ENCODE measurements around the gene NOTCH1. TPM values are rescaled to one million over a fixed set of nuclear protein-coding genes. Genes with fewer than 3 reads are reported as not detected.

Gene NOTCH1
- total RNA-seq, 1 donor from 2014 or later: 70.2 TPM

DNA sequence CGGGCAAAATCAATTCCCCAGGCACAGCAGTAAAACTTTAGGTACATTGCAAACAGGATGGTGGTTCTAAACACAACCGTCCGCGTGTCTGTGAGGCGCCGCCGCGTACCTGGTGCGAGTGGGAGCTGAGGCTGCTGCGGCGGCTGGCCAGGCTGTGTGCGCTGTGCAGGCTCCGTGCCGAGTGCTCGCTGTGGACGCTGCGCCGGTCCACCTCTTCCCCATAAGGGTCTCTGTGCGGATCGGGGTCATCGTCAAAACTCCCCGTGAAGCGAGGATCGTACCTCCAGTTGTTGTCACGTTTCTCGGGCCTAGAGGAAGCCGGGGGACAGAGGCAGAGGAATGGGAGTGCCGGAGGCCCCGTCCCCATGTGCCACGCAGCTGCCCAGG, 79.7 kb downstream of the NOTCH1 start:
- DNase-seq (ENCODE audit: low read depth in 2 of 2): no peak

DNA sequence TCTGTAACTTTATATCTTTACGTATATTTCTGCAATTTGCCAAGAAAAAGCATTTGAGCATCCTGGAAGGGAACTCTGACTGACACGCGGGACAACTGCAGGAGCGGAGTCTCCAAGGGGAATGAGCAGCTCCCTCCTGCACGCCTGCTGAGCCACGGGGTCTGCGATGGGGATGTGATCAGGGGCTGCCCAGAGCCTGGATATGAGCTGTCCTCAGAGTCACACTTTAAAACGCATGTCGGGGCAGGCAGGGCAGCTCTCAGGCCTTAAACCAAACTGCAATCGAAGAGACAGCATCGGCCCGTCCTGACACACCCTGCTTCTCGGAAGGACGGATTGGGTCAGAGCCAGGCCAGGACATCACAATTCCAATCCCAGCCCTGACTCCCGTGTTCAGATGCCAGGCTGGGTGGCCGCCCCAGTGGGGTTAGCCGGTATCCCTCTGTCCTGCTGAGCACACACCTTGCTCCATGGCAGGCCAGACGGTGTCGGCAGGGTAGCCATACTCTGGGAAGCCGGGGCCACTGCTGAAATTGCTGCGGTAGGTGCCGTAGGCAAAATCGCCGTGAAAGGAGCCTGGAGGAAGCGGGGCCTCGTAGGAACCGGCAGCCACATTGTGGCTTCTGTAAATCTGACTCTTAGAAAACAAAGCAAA, 80.2 kb downstream of the NOTCH1 start:
- no peak for DNase-seq (ENCODE audit: low read depth in 2 of 2)

DNA sequence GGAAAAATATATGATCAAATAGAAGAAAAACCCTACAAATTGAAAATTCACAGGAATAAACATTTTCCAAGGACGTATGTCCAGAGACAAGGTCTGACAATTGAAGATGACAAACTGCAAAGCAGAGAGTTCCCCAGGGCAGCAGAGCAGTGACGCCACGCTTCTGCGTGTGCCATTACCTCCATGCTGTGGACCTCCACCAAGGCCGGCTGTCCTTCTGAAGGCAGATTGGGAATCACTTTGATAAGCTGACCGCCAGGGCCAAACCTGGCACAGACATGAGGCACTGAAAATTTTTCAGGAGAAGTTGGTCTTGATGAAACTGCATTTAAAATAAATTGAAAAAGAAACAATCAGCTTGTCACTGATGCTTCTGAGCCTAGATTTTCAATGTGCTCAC, 81.6 kb downstream of the NOTCH1 start:
- no peak for DNase-seq (ENCODE audit: low read depth in 2 of 2)

DNA sequence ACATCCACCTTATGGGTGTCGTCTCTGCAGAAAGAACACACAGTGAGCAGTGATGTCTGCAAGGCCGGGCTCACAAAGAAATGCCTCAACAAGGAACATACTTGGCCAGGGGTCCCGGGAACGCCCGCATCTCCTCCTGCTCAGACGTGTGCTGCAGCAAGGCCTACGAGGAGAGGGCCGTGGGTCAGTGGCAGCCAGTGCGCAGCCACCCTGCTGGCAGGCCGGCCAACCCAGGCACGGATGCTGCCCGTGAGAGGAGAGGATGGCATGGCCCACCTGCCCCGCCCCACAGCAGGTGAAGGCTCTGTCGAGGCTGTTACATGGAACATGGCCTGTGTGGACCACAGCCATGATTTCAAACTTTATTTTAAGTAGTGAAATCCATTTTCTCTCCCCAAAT, 82.3 kb downstream of the NOTCH1 start:
- no peak for DNase-seq (ENCODE audit: low read depth in 2 of 2)

DNA sequence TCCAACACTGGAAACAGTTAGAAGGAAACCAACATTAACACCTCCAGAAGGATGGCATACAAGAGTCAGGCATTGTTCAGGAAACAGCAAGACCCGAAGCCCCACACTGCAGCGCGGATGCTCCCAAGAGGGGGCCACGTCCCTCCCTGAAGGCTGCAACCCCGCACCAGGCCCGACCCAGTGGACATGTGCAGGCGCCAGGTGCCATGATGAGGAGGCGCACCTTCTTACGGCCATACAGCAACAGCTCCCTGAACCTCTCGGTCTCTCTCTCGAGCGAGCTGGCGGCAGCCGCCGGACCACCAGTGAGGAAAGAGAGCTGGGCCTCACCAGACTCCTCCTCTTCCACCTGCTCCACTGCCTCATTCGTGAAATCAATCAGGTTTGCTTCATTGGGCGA, 83.2 kb downstream of the NOTCH1 start:
- no peak for DNase-seq (ENCODE audit: low read depth in 2 of 2)

DNA sequence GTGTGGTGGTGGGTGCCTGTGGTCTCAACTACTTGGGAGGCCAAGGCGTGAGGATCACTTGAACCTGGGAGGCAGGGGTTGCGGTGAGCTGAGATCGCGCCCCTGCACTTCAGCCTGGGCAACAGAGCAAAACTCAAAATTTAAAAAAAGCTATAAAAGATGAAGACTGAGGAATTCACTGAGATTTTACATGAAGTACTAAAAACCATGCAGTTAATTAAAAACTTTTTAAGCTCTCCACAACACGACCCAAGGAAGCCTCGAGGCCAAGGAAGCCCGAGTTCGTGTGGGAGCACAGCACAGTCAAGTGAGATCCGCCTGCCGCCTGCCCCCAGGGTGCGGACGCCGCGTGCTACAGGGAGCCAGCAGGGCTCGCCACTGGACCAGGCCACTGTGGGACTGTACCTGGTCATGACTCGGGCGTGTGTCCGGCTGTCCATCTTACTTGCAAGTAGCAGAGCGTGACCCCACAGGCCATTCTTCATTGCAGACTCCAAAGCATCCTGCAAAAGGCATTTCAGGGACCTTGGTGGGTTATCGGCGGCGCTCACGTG, 85.0 kb downstream of the NOTCH1 start:
- no peak for DNase-seq (ENCODE audit: low read depth in 2 of 2)

DNA sequence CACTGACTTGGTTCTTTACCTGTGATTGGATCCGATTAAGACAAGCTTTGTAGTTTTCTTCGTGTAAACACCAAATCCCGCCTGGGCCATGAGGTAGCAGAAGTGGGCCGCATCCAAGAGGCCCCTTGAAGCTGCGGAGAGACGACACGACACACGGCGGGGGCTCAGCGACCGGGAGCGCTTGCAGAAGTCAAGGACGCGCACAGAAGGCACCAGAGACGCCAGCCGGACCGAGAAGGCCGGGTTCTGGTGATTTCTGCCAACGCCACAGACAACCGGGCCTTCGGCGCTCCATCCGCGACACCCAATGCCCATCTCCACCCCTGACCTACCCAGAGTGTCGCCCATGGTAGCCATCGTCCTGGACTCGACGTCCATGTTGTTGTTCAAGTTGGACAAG, 86.4 kb downstream of the NOTCH1 start:
- DNase-seq (ENCODE audit: low read depth in 2 of 2): no peak

DNA sequence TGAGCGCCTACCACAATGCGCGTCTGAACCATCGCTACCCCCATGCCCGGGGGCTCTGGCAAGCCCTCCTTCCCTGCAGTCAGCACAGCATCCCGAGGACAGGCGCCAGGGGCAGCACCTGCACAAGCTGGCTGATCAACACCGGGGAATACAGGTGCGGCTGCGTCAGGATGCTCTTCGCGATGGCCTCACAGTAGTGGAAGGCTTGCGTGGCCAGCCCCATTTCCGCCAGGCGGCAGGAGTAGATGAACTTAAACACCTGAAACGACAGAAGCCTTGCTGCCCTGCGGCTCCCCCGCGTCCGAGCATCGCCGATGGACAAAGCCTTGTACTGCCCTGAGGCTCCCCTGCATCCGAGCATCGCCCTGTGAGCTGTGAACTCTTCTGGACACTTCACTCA, 88.5 kb downstream of the NOTCH1 start:
- no peak for DNase-seq (ENCODE audit: low read depth in 2 of 2)

DNA sequence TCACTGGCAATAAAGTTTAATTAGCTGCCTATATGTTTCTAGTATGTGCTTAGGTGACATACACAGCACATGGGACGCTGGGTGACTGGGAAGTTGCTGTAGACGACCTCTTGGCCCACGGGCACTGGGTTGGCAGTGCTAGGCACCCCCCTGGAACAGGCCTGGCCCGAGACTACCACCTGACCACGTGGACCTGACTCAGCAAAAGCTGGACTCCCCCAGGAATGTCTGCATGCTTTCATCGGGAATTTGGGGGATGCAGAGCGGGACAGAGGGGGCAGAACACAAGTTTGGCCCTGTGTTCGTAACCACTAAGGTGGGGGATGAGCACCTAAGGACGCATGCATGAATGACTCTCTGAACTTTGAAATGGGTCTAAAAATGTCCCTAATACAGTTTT, 89.6 kb downstream of the NOTCH1 start:
- no peak for DNase-seq (ENCODE audit: low read depth in 2 of 2)

DNA sequence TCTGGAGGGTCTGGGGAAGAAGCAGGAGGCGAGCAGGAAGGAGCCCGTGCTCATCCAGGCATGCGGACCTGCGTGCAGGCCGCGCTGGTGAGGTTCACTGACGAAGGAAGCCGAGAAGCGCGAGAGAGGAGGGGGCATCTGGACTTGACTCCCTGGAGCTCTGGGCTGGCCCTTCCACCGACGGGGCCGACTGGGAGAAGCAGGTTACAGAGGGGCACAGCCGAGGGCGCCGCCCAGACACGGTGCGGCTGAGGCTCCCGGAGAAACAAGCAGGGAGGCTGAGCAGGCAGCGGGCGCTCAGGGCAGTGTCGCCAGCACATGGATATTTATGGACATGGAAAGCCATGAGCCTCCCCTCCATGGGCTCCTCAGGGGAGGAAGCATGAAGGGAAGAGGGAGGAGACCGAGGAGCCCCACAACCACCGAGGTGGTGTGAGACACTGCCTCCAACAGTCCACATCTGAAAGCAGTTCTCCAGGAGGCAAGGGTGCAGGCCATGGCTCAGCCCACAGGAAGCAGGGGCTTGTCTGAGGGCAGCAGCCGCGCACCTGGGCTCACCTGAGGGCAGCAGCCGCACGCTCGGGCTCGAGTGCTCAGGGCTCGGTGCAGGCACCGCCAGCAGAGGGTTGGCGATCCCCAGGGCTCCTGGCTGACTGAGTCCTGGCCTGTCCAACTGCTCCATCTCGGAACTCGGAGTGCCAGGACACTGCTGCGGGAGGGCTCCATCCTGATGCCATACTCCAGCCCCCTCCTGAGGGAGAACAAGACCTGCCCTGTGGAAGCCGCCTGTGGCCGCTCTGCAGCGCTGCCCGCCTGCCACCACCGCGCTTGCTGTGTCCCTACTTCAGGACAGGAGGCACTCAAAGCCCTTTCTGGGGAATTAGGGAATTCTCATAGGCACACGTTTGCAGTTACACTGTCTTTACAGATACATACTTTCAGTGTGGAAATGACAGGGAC, 90.5 kb downstream of the NOTCH1 start:
- no peak for DNase-seq (ENCODE audit: low read depth in 2 of 2)

DNA sequence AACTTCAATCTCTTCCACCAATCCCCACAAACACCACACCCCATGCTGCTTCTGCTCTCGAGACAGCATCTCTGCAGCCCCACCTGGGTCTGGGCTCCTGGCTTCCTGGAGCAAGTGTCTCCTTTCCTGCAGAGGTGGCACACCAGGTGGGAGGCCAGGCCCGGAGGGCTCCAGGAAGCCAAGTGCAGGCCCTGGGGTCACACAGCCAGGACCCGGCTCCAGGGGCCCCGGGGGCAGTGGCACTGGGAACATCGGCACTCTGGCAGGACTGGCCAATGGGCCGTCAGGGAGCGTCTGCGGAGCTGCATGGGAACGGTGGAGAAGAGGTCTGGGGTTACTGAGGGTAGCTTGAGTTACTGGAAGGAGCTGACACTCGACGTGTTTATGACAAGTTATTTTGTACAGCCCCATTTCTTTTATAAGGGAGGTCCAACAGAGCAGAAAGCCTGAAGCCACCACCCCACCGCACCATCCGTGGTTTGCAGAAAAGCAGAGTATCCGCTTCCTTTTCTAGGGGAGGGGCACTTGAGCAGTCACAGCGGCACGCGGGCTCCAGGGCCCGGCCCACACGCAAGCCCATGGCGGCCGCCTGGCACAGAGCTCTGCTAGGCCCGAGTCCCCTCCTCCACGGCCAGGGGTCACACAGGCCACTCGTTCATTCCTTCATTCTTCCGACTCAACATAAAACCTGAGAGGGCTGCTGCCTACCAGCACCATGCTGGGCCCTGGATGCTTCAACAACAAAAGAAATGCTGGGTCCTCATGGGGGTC, 91.6 kb downstream of the NOTCH1 start:
- no peak for DNase-seq (ENCODE audit: low read depth in 2 of 2)

DNA sequence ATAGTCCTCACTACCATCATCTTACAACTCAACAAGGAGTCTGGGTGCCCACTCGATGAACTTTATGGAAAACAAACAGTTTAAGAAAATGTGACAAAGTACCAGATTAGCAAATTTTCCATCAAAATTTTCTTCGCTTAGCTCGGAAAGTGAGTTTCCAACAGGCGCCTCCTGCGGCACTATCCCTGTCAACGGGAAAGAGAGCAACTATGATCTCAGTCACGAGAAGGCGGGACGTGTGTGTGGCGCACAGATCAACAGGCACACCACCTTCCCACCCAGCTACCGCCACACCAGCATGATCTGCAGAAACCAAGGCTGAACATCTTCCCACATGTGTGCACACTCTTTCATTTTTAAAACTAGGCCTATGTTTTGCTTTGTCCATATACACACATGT, 92.5 kb downstream of the NOTCH1 start:
- DNase-seq (ENCODE audit: low read depth in 2 of 2): no peak

DNA sequence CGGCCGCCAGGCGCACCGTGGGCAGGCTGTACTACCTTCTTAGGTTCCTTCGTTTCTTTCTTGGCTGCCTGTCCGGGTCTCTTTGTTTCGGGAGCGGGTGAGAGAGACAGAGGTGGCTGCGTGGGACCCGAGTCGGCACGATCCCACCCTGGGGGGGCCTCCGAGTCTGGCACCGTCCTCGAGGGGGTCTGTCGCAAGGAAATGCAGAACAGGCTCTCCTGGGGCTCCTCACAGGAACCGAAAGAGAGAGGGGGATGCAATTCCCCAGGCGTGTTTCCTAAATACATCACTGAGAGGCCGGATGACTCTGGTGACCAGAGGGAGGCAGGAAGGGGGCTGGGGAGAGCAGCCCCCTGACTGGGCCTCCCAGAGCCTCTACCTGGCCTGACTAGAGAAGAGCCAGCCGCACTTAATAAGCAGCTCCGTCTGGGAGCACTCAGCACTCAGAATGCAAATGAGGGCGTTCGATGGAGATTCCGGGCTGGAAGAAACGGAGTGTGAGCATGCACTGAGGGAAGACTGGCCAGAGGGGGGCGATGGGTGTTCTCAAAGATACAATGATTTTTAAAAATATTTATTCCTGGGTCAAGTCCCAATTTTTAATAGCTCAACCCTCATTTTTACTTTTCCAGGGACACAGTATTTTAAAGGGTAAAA, 94.5 kb downstream of the NOTCH1 start:
- DNase-seq (ENCODE audit: low read depth in 2 of 2): no peak

DNA sequence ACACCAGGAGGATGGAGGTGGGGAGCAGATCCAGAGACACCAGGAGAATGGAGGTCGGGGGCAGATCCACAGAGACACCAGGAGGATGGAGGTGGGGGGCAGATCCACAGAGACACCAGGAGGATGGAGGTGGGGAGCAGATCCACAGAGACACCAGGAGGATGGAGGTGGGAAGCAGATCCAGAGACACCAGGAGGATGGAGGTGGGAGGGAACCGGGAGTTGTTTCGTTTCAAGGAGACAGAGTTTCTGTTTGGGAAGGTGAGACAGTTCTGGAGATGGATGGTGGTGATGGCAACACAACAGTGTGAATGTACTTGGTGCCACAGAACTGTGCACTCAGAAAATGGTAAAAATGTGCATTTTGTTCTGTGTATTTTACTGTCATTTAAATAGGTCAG, 97.2 kb downstream of the NOTCH1 start:
- no peak for DNase-seq (ENCODE audit: low read depth in 2 of 2)

DNA sequence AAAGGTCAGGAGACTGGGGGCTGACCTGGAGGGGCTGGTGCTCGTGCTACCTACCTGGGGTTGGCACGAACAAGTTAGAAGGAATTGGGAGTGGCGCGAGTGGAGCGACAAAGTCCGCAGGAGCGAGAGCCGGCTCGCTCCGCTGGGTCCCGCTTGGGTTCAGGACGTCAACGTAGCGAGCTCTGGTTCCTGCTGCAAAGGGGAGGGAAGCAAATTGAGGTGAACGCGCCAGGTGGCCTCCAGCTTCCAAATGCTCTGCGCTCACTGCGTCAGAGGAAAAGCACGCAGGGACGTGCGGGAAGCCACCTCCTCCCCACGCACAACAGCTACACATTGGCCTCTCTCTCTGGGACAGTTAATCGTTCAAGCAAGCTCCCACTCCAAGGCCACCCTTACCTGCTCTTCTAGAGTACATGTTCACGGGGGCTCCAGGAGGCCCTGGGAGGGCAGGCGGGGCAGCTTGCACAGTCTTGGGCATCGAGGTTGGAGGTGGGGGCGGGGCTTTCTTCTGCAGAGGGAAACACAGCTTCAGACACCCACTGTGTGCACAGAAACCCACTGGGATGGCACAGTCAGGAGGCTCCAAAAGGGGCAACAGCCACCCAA, 98.6 kb downstream of the NOTCH1 start:
- no peak for DNase-seq (ENCODE audit: low read depth in 2 of 2)

DNA sequence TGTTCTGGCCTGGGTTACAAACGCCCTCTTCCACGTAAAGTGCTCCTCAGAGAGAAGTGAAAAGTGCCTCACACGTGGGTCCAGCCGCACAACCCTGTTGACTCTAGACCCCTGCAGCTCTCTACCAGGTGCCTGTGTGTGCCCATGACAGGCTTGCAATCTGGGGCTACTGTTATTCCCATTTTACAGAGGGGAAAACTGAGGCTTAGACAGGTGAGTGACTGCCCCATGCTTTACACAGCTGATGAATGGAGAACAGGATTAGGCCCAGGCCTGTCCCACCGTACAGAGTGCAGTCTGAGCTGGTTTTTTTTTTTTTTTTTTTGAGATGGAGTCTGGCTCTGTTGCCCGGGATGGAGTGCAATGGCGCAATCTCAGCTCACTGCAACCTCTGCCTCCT, 100.0 kb downstream of the NOTCH1 start:
- DNase-seq (ENCODE audit: low read depth in 2 of 2): no peak

Other genes with a start within 250 kb of the NOTCH1 start
- gene CCDC187, start 242.0 kb downstream of the NOTCH1 start, total RNA-seq: under 0.01 TPM in 1 of 2 replicates, not detected in the other
- 16.2 and 28.2 TPM in 2 replicates for gene GPSM1, start 218.5 kb downstream of the NOTCH1 start, total RNA-seq
- gene DNLZ, start 182.3 kb downstream of the NOTCH1 start, total RNA-seq: 12.5 and 15.0 TPM in 2 replicates
- 0.13 and 0.26 TPM in 2 replicates for gene CARD9, start 172.4 kb downstream of the NOTCH1 start, total RNA-seq
- gene SNAPC4, start 145.9 kb downstream of the NOTCH1 start, total RNA-seq: 3.5 and 5.6 TPM in 2 replicates
- gene ENTR1, start 135.4 kb downstream of the NOTCH1 start, total RNA-seq: 19.9 and 22.9 TPM in 2 replicates
- 36.8 and 42.4 TPM in 2 replicates for gene PMPCA, start 135.4 kb downstream of the NOTCH1 start, total RNA-seq
- 3.2 and 6.4 TPM in 2 replicates for gene INPP5E, start 106.2 kb downstream of the NOTCH1 start, total RNA-seq
- gene SEC16A, start 63.0 kb downstream of the NOTCH1 start, total RNA-seq: 12.1 and 25.0 TPM in 2 replicates
- 330 and 460 TPM in 2 replicates for gene EGFL7, start 116.9 kb upstream of the NOTCH1 start, total RNA-seq
- 38.3 and 47.9 TPM in 2 replicates for gene AGPAT2, start 141.4 kb upstream of the NOTCH1 start, total RNA-seq
- 70.8 and 93.8 TPM in 2 replicates for gene DIPK1B, start 166.5 kb upstream of the NOTCH1 start, total RNA-seq
- 0.13 TPM in 1 of 2 replicates, not detected in the other for gene LCN10, start 196.9 kb upstream of the NOTCH1 start, total RNA-seq
- 0.13 TPM in 1 of 2 replicates, not detected in the other for gene LCN6, start 202.5 kb upstream of the NOTCH1 start, total RNA-seq
- gene LCN8, start 212.2 kb upstream of the NOTCH1 start, total RNA-seq: not detected in 2 replicates
- gene LCN15, start 218.5 kb upstream of the NOTCH1 start, total RNA-seq: 0.13 TPM in 1 of 2 replicates, not detected in the other
- gene TMEM141, start 245.3 kb upstream of the NOTCH1 start, total RNA-seq: 54.1 and 58.8 TPM in 2 replicates